Measurements from ENCODE around the gene PCDHGA10. TPM values are rescaled to one million over a fixed set of nuclear protein-coding genes. Genes with fewer than 3 reads are reported as not detected.

Gene PCDHGA10
- total and polyA plus RNA-seq, 2 of the 8 experiments (the other 6 are each of a cell fraction or from before 2014, with no cell fraction given): 2.2 to 6.4 TPM

DNA sequence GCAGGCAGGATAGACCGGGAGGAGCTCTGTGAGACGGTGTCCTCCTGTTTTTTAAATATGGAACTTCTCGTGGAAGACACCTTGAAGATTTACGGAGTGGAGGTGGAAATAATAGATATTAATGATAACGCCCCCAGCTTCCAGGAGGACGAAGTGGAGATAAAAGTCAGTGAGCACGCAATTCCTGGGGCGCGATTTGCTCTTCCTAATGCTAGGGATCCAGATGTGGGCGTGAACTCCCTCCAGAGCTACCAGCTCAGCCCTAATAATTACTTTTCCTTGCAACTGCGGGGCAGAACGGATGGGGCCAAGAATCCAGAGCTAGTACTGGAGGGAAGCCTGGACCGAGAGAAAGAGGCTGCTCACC lies 8.7 kb downstream of the PCDHGA10 start (continued):
- TF ChIP-seq, protein P1, sequence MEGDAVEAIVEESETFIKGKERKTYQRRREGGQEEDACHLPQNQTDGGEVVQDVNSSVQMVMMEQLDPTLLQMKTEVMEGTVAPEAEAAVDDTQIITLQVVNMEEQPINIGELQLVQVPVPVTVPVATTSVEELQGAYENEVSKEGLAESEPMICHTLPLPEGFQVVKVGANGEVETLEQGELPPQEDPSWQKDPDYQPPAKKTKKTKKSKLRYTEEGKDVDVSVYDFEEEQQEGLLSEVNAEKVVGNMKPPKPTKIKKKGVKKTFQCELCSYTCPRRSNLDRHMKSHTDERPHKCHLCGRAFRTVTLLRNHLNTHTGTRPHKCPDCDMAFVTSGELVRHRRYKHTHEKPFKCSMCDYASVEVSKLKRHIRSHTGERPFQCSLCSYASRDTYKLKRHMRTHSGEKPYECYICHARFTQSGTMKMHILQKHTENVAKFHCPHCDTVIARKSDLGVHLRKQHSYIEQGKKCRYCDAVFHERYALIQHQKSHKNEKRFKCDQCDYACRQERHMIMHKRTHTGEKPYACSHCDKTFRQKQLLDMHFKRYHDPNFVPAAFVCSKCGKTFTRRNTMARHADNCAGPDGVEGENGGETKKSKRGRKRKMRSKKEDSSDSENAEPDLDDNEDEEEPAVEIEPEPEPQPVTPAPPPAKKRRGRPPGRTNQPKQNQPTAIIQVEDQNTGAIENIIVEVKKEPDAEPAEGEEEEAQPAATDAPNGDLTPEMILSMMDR (IDR thresholded peaks at IDR 0.05; ENCODE audit: control extremely low read depth in 1 of 3, insufficient read depth in 1 of 3, low read depth in 1 of 3, low read length in 3 of 3): no peak
- TF ChIP-seq ZNF274 (IDR thresholded peaks at IDR 0.05; ENCODE audit: borderline replicate concordance, extremely low read depth, low read length): no peak
- no peak for TF ChIP-seq EGR1 (IDR thresholded peaks at IDR 0.05; ENCODE audit: borderline replicate concordance, low read depth, low read length)
- no peak for TF ChIP-seq GABPA (IDR thresholded peaks at IDR 0.05; ENCODE audit: borderline replicate concordance, insufficient read depth, low read length)
- TF ChIP-seq ASH2L (IDR thresholded peaks at IDR 0.05; ENCODE audit: low read length): no peak
